ENCODE data around the gene SLC7A5.

GRCh38 chr16:87830673-87831420 is 38.5 kb downstream of the SLC7A5 start:
- TF ChIP-seq, protein P1, sequence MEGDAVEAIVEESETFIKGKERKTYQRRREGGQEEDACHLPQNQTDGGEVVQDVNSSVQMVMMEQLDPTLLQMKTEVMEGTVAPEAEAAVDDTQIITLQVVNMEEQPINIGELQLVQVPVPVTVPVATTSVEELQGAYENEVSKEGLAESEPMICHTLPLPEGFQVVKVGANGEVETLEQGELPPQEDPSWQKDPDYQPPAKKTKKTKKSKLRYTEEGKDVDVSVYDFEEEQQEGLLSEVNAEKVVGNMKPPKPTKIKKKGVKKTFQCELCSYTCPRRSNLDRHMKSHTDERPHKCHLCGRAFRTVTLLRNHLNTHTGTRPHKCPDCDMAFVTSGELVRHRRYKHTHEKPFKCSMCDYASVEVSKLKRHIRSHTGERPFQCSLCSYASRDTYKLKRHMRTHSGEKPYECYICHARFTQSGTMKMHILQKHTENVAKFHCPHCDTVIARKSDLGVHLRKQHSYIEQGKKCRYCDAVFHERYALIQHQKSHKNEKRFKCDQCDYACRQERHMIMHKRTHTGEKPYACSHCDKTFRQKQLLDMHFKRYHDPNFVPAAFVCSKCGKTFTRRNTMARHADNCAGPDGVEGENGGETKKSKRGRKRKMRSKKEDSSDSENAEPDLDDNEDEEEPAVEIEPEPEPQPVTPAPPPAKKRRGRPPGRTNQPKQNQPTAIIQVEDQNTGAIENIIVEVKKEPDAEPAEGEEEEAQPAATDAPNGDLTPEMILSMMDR (IDR thresholded peaks at IDR 0.05; ENCODE audit: borderline replicate concordance, extremely low read depth, low read length, poor library complexity, severe bottlenecking), result no peak
- no peak for TF ChIP-seq EZH2 (IDR thresholded peaks at IDR 0.05; ENCODE audit: borderline replicate concordance, low read depth, low read length, severe bottlenecking)
